HG02852 (cell line): ENCODE results near the gene UQCC5.

Experiments
- ATAC-seq: cut with Tn5 transposase; IDR thresholded peaks from one replicate; pipeline ENCODE4 v1.9.1; 2021; ENCODE audit warnings: mild to moderate bottlenecking, moderate library complexity; ENCODE audit not compliant: unreplicated experiment

UQCC5 gene

DNA sequence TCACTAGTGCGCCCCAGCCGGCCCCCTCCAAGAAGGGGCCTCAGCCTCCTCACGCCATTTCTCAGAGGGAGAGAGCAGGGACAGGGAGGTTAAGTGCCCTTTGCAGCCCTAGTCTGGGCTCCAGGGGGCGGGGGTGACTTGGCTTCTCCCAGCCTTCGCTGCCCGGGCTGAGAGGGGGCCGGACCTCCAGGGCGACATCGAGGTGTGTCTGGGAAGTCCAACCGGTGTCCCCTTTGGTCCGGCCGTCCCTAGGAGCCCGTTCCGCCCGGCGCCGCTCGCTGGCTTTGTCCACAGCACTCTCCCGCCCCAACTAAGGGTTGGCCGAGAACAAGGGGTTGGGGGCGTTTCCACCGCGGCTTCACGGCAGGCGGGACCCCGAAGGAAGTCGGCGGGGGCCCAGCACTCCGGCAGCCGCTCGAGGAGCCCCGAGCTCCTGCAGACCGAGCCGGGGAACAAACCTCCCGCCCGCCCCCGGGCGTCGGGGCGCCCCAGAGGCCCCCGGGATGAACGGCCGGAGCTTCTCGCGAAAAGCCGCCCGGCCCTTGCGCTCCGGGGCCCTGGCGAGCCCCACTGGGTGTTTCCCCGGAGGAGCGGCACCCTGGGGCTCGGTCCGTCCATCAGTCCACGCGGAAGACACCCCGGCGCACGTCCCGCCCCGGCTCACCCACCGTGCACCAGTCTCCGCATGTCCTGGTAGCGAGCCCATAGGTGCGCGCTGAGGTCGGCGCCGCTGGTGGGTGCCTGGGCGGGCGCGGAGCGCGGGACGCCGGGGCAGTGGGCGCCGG lies 3.4 kb upstream of the UQCC5 start:
- no peak for ATAC-seq

DNA sequence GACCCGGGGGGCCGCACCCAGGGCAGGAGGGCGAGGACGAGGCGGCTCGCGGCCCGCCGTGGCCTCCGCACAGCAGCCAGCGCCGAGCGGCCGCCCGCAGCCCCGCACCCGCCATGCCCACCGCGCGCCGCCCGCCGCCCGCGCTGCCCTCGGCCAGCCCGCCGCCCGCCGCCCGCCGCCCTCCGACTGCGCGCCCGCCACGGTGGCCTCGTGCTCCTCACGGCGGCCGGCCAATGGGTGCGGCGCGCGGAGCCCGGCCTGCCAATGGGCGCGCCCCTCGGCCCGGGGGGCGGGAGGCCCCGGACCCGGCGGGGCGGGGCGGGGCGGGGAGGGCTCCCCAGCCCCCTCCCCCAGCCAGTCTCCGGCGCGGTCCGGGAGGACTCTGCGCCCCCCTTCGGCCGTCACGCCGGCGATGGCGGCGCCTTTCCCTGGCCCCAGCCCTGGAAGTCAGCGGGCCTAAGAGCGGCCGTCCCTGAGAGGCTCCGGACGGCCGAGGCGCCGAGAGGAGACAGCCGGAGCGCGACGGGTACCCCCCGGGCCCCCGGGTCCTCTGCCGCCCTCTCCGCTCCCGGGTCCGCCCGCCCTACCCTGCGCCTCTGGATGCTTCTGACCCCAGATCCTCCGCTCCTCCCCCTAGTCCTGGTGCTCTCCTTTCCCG lies 2.7 kb upstream of the UQCC5 start, which contains the start of gene NT5DC2:
Gene NT5DC2, minus strand, starts transcription at position 235 of the 658 bp plus-strand sequence. Its CDS starts 120 bp downstream, at position 115.
- peak; percentile 30 for ATAC-seq

DNA sequence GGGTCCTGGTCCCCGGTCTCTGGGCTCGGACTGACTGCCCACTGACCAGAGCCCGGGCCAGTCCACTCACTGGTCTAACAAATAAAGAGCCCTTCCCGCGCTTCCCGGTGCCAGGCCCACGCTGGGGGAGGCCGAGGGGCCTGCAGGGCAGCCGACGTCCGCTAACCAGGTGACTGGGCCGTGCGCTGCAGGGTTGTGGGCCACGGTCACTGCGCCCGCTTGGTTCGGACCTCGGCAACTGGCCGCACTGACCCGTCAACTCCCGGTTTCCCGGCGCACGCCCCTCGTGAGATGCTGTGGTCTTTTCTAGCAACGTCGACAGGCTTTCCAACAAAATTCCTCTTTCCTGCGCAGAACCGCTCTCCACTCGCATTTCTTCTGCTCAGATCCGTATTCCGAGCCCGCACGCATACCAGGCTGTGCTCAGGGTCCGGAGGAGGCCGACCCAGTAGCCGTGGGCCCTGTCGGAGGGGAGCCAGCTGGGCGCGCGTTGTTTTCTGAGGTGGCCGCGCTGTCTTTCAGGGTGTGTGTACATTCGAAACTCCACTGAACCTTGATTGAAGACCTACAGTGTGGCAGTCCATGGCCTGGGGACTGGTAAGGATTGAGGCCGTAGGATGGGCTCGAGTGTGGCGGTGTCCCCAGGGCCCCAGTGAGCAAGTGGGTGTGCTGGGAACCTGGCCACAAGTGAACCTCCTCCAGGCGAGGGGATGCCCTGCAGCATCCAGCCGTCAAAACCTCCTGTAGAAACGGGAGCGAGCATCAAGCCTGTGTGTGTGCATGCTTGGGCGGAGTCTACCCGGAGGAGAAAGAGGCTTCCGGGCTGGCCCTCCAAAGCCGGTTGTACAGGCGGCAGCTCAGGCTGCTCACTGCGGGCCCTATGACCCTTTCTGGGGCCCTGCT lies 1.9 kb upstream of the UQCC5 start:
- ATAC-seq, result no peak

DNA sequence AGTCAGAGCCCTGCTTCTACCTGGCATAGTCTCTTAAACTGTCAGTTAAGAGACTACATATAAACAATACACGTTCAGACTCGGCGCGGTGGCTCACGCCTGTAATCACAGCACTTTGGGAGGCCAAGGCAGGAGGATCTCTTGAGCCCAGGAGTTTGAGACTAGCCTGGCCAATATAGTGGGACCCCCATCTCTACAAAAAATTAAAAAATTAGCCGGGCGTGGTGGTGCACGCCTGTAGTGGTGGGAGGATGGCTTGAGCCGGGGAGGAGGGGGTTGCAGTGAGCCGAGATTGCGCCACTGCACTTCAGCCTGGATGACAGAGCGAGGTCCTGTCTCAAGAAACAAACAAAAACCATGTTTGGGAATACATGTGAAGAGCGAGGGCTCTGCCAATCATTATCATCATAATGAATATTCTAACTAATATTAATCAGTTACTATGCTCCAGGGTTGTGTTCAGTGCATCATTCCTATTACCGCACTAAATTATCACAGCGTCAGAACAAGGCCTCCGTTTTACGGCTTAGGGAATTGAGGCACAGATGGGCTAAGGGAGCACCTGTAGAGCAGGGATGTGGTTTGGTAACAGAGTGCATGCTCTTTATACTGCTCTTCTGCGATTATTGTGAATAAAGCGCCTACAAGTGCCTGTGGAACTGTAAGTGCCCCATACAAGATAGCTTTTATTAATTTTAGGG lies 844 bp upstream of the UQCC5 start:
- ATAC-seq, result no peak

DNA sequence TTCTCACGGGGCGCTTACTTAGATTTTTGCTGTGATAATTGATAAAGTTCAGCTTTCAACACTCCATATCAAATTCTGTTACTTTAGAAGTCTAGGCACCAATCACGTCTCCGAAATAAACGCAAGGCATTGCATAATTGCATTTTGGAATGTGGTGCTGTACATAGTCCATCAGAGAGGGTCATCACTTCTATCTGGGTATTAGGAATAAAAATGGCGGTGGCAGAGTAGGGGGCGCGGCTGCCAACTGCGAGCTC lies 365 bp upstream of the UQCC5 start:
- no peak for ATAC-seq

DNA sequence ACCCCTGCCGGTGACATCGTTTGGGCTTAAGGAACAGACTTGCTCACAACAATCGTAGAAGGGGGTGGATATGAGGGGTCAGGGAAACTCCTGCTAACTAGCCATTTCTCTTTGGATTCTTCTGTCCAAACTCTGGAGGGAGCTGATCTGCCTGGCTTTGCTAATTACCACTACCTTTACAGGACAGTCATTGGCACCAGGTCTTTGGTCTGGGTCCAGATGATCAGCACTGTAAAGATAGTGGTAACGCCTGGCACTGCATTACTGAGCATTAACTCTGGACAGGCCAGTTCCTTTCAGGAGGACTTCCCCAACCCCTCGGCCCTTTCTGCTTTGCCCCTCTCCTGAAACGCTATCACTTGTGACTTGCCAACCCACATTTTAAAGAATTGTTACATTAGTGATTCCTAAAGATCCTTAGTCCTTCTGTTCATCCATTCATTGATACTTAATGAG lies 788 bp downstream of the UQCC5 start:
- ATAC-seq, result no peak

DNA sequence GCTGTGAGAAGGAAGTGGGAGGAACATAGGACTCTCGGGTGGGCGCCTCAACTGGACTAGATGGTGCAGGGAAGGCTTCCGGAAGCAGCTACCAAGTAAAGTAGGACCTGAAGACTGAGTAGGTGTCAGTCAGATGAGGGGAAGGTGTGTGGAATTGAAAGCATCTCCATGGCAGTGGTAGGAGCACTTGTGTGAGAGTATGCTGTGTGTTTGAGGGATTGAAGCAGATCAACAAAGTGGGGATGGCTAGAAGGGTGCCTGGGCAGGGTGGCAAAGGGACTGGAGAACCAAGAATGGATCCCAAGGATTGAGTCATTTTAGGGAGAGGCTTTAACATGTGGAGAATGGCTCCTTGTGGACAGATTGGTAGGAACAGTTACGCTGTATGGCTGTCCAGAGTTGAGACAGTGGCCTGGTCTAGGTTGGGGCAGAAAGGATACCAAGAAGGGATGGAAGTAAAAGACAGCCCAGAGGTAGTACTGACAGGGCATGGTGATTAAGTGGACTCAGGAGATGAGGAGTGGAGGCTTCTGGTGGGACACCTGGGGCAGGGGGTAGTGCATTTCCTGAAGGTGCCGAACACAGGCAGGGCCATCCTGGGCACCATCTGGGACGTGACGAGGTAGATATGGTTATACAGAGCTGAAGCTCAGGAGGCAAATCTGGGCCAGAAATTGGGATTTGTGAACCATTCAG lies 1.5 kb downstream of the UQCC5 start:
- ATAC-seq, result no peak

DNA sequence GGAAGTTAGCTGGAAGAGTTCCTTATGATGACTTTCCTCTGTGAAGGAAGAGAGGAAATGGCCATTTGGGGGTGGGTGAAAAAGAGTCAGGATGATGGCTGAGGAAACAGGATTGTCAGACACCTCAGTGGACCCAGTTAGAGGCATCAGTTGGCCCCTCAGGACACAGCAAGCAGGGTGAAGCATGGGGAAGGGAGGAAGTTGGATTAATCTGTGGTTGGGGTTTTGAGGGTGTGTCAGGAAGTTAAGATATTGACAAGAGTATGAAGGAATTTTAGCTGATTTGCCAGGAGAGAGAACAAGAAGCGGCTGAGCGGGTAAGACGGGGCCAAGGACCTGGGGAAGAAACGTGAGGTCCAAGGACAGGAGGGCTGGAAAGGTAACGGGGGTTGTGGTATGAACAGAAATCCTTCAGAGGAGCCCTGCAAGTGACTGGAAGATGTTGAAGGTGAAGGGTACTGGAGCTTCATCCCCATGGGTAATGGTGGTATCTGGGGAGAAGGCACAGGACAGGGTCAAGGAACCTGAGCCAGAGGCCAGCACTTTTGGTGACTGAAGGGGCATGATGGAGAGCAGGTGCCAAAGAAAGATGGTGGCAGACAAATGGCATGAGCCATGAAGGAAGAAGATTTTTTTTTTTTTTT lies 2.7 kb downstream of the UQCC5 start:
- no peak for ATAC-seq

DNA sequence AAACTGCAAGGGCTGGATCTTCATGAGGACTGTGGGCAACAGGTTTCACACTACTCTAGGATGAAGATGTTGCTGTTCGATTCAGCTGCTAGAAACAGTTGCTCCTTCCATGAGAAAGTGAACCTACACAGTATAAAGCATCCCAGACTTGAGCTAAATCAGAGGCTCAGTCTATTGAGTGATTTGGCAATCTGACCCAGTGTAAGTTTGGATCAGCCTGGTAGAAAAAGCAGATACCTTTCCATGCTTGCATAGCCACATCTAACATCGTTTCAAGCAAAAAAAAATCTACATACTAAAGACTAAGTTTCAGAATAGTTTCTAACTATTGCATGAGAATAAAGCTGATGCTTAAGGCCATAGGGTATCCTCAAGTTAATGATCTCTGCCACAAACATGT lies 4.6 kb downstream of the UQCC5 start:
- ATAC-seq, result no peak

DNA sequence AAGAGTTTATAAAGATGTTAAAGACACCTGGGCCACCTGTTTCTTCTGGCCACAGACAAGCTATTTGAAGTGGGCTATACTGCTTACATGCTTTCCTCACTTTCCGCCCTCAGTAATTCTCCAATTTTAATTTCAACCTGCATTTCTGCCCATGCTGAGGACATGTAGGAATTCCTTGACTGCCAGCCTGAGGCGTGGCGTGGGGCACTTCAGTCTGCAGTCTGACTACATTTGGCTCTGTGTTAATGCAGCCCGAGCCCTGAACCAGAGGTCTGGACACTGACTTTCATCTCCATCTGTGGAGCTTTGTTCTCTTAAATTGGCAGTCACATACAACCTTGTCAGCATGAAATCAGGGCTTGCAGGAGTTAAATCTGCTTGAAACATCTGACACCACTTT lies 8.5 kb downstream of the UQCC5 start:
- ATAC-seq, result no peak

DNA sequence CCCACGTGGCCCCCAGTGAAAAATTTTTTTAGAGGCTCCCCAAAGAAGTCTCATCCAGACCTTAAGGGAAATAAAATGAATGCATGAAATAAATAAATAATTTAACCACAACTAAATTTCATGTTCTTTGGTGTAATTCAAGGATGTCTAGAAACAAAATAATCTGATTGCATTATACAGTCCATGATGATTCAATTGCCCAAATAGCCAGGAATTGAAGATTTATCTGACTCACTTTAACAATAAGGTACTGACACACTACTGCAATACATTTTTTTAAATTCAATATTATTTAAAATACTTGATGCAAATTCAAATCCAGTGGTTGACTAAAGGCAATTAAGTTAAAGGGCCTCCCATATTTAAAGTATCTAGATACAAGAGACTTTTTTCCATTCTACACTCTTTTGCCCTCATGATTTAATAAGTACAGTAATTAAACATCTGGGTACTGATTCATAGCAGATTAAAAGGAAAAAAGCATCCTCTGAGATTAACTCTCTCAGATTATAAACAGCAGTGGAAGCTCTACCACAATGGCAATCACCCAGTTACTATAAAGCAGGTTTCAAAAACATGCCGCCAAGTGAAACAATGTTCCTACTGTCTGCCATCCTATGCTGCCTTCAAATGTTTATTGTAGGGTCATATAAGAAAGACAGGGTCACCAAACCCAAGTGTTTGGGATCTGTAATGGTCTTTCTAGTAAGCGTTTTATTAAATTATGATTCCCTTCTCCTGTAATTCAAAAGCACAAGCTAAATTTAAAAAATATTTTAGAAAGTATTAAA lies 9.9 kb downstream of the UQCC5 start:
- no peak for ATAC-seq

DNA sequence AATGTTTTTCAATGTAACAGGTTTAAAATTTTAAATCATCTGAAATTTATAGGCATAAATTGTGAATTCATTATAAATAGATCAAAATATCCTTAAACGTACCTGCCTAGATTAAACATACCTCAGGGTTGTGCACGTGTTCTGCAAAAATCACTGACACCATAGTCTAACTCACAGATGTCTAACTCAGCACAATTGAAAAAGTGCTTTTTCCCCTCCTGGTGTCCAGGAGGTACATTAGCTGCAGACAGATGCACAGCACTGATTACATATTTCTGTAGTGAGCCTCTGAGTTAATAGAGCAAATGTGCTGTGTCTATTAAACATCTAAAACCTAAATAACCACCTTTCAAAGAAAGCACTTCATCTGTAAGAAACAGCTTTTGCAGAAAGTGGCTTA lies 10.7 kb downstream of the UQCC5 start:
- no peak for ATAC-seq

DNA sequence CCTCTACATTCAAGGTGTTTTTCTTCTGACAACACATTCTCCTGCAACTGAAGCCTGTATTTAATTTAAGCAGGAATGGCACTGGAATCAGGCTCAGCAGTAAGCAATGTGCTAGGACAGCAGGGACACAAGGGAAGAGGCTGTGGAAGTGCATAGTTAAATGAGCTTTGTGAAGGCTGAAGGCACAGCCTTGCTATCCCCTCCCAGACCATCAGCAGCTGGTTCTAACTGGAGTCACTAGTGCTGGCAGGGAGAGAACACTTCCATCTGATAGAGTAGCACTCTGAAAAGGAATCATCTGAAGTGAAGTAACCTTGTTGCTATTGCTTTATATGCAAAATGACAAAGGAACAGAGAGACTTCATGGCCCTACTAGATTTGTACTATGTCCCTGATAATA lies 14.7 kb downstream of the UQCC5 start:
- no peak for ATAC-seq

DNA sequence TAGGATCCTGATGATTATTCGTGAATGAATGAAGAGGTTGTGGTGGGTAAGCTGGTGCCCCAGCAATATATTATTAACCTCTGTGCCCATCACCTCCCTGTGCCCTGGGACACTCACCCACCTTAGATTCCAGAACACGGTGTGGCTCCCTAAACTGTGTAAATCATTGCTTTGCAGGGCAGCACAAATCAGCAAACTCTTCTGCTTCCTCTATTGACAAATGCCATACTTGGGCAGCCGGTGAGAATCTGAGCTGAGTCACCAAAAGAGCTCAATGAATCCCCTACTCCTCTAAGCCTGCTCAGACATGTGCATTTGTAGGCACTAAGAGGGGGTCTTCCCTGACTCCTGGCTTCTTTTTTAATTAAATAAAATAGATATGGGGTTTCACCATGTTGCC lies 15.7 kb downstream of the UQCC5 start:
- no peak for ATAC-seq

DNA sequence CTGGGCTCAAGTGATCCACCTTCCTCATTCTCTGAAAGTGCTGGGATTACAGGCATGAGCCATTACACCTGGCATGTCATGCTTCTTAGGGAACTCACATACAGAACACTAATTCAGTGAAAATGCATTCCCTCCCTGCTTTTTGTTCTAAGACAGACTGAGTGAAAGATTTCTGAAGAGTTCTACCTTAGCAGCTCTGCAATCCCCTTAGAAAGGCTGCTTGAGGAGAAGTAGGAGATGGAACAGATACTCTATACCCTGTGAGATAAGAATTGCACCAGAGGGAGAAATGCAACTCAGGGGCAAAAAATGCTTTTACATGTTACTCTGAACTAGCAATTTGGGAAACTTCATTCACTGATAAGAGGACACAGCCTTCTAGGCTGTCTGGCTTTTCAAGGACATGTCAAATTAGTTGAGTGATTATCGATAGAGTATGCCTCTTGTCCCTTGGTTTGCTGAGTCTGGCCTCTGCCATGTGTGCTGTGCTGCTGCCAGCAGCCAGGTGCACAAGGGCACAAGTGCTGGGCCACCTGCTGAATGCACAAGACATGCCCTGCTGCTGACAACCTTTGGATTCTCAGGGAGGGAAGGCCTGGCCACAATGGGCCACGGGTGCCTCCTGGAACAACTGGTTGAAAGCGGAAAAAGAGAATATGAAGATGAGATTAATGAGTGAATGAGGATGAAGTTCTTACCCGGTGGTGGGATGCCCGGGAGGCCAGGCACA lies 17.8 kb downstream of the UQCC5 start:
- ATAC-seq, result no peak

DNA sequence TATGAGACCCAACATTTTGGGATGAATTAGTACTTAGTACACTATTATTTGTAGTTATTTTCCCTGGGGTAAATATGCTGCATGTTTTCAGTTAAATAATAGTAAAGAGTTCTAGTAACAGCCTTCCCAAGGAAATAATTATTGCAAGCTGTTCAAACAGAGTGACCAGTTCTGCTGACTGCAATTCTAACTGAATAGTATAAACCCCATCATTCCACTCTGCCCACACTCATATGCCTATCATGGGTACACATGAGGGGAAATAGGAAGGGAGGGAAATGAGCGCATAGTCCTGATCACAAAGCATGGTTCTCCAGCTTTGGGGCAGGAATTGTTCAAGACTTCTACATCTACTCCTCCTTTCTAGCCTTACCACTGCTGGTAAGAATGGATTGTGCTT lies 18.7 kb downstream of the UQCC5 start:
- ATAC-seq, result no peak

DNA sequence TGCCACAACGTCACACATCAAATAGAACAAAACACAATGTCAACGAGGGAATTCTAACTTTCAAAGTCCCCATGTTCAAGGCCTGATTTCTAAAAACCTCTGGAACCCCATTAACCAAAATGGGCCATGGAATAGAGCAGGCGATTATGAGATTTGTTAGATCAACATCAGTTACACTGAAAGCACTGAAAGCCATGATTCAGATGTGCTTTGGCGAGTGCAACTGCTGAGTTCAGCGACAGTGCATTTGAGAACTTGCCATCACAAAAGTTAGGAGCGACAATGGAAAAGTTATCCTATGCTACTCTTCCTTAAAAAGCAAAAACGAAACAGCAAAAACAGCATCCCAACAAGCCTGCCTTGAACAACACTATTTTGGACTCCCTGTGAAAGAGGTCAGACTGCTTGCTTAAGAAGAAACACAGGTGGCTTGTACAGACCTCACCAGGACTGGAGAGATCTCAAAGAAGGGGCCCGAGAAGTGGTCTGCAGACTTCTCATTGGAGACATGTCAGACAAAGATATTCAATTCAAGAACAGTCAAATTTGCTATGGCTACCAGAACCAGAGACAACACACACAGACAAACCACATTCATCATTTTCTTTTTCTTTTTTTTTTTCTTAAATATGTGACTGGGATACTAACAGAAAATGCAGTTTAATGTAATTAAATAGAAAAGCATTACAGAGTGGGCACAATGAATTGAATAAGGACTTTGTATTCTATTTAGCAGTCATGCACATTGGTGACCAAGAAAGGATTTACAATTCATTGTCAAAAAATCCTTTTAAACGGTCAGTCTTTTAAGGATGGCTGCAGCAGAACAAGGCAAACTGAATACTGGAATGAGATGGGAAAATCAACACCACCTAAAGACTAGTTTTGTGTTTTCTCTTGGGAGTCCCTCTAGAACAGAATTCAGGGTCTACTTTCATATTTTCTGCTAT lies 20.9 kb downstream of the UQCC5 start:
- ATAC-seq, result no peak
